ENCODE measurements around the gene LRMDA. TPM values are rescaled to one million over a fixed set of nuclear protein-coding genes. Genes with fewer than 3 reads are reported as not detected.

Gene LRMDA
- total and polyA plus RNA-seq, 2 of the 8 experiments (the other 6 are each of a cell fraction or from before 2014, with no cell fraction given), result 0.86 to 2.8 TPM

GRCh38 chr10:75466001-75466400, 34.6 kb downstream of the LRMDA start:
- Histone ChIP-seq H2AK5ac (ENCODE audit: low read depth, low read length) (no peak overlapping the region), H3K36me3 (ENCODE audit: control insufficient read depth in 2 of 4, insufficient read depth in 4 of 4, low read length in 3 of 4) (no peaks in the 10 kb centered on the region), H3K4me2 (ENCODE audit: insufficient read depth in 1 of 2, low read depth in 2 of 2, low read length in 2 of 2) (no peak overlapping the region), H3K9ac (replicated peaks in 1 of 4; ENCODE audit: extremely low read depth in 1 of 4, low read depth in 3 of 4, low read length in 3 of 4) (no peak overlapping the region), H3K4me1 (replicated peaks in 1 of 4; ENCODE audit: control insufficient read depth in 3 of 4, insufficient read depth in 4 of 4, low read length in 3 of 4) (peaks cover 3 to 13% (median 7%) of the 10 kb centered on the region in 4 experiments; a peak in 6 of 7 replicates), H2BK20ac (ENCODE audit: low read length) (no peak overlapping the region), H2BK5ac (ENCODE audit: low read depth, low read length) (no peak overlapping the region), H4K91ac (replicated peaks; ENCODE audit: insufficient read length, low read length) (no peak overlapping the region), H4K8ac (ENCODE audit: extremely low read depth, insufficient read depth, low read length) (no peak overlapping the region), H3K79me2 (ENCODE audit: control insufficient read depth in 1 of 2, insufficient read depth in 2 of 2, low read length in 2 of 2) (no peaks in the 10 kb centered on the region), H3K56ac (replicated peaks; ENCODE audit: insufficient read length, low read depth, low read length) (no peak overlapping the region), H3K9me3 (ENCODE audit: insufficient read depth in 2 of 2, low read depth in 1 of 2, low read length in 1 of 2) (no peaks in the 10 kb centered on the region), H3K23me2 (ENCODE audit: low read depth, low read length) (no peaks in the 10 kb centered on the region), H2BK12ac (ENCODE audit: low read depth, low read length) (no peak overlapping the region), H3K4me3 (ENCODE audit: extremely low read depth in 1 of 4, insufficient read depth in 2 of 4, low read depth in 3 of 4, low read length in 4 of 4) (no peak overlapping the region), H3K23ac (ENCODE audit: insufficient read length) (no peak overlapping the region), H3K79me1 (ENCODE audit: low read depth, low read length) (no peaks in the 10 kb centered on the region), H4K5ac (ENCODE audit: insufficient read length, low read depth, low read length) (no peak overlapping the region), H3K27me3 (replicated peaks in 1 of 4; ENCODE audit: control insufficient read depth in 3 of 4, extremely low read depth in 1 of 4, insufficient read depth in 3 of 4, low read length in 3 of 4) (peaks cover 0 to 2% (median 0%) of the 10 kb centered on the region in 4 experiments; a peak in 1 of 7 replicates), H4K20me1 (replicated peaks in 1 of 2; ENCODE audit: control insufficient read depth in 1 of 2, insufficient read depth in 2 of 2, low read length in 2 of 2) (no peaks in the 10 kb centered on the region), H2BK120ac (replicated peaks; ENCODE audit: low read depth, low read length) (no peak overlapping the region), H3K18ac (ENCODE audit: extremely low read depth, low read length) (no peak overlapping the region), H3K4ac (replicated peaks; ENCODE audit: insufficient read length, low read depth, low read length) (no peak overlapping the region), H2BK15ac (ENCODE audit: low read length) (no peak overlapping the region), H2AFZ (ENCODE audit: low read length) (no peak overlapping the region), H3K14ac (ENCODE audit: insufficient read length) (no peak overlapping the region), H3K27ac (ENCODE audit: low read depth, low read length) (no peak overlapping the region)
- 83% methylated on average over 4 of the region's 4 CpGs; no CpG with 5 or more reads in 1 of the 2 experiments for WGBS, 2 experiments (ENCODE audit: extremely low coverage in 1 of 2, insufficient coverage in 1 of 2, insufficient read length in 1 of 2, insufficient replicate concordance in 2 of 2, low coverage in 1 of 2, low lambda C conversion rate in 2 of 2, missing lambda C conversion rate in 1 of 2)
- ChIA-PET CTCF (ENCODE audit: partially characterized antibody) (no interaction called here), POLR2A (ENCODE audit: partially characterized antibody) (no interaction called here)
- DNase-seq (ENCODE audit: low read depth in 1 of 2, low spot score in 2 of 2) (no peak), FAIRE-seq (no peak)
- TF ChIP-seq SIX5 (IDR thresholded peaks at IDR 0.05; ENCODE audit: low read depth, low read length), result no peak
- no peak for TF ChIP-seq ASH2L (IDR thresholded peaks at IDR 0.05; ENCODE audit: low read length)
